Adrenal gland (tissue), 12 donors: Measurements from ENCODE around the gene DYNC1LI1. TPM values are rescaled to one million over a fixed set of nuclear protein-coding genes. Genes with fewer than 3 reads are reported as not detected.

Experiments used
- DNase-seq, 7 donors: peaks; one replicate each; pipeline ENCODE4 v3.0.0-alpha.2; 2019 to 2020
- H3K27ac ChIP-seq, 5 donors: fragments of 200-600 bp; sonication (generic) in 4 of 5; 1 replicate in 3 of 5; 2 replicates in 2 of 5; pipeline versions ENCODE4 v1.5.1 to v1.8.0; 2016 to 2020; ENCODE audit warnings: mild to moderate bottlenecking in 1 of 5
- H3K27me3 ChIP-seq: fragments of 200-600 bp; 2 replicates; pipeline ENCODE4 v1.8.0; 2021
- H3K36me3 ChIP-seq, 2 donors: fragments of 200-600 bp; replicated peaks in 1 of 2; 1 replicate in 1 of 2; 2 replicates in 1 of 2; pipeline versions ENCODE4 v1.5.1 to v1.8.0; 2018 to 2022
- H3K4me1 ChIP-seq, 2 donors: fragments of 200-600 bp; replicated peaks in 1 of 2; 1 replicate in 1 of 2; 2 replicates in 1 of 2; pipeline versions ENCODE4 v1.5.1 to v1.8.0; 2018 to 2021
- H3K4me3 ChIP-seq, 4 donors: fragments of 200-600 bp; sonication (generic) in 3 of 4; one replicate each; pipeline ENCODE4 v1.5.1; 2016 to 2018
- H3K9me3 ChIP-seq, 3 donors: fragments of 200-600 bp; sonication (generic) in 1 of 3; replicated peaks in 1 of 3; 1 replicate in 2 of 3; 2 replicates in 1 of 3; pipeline versions ENCODE4 v1.5.1 to v1.8.0; 2016 to 2021
- POLR2A ChIP-seq, 2 donors: fragments of 450-650 bp; IDR thresholded peaks; one replicate each; pipeline ENCODE4 v1.6.1; 2017; ENCODE audit warnings: antibody characterized with exemption in 2 of 2, mild to moderate bottlenecking in 2 of 2, moderate library complexity in 1 of 2
- WGBS, 4 donors: extraction: QIAGEN DNeasy Blood & Tissue Kit in 2 of 4; methylation state at CpG; one replicate each; pipeline versions ENCODE4 v1.1.5 to v1.1.7; 2013 to 2017; 5-methylcytosine and 5-hydroxymethylcytosine counted together
- intact Hi-C, 2 donors: fragments of 100-400 bp; cut with DNase I; formaldehyde crosslinking; loops; one replicate each; pipeline versions ENCODE4 v1.14.1 to v1.15.0; 2022 to 2023
- microRNA-seq, 3 donors: library from miRNA; unstranded; fragments of <30 nt; microRNA quantifications; one replicate each; pipeline ENCODE4, GENCODE V29; 2017 to 2020
- polyA plus RNA-seq, 3 donors: library from polyadenylated mRNA; stranded (reverse); fragments of 200-250 nt in 2 of 3; fragments of 350-450 nt in 1 of 3; fragmentation: Illumina TruSeq in 1 of 3; extraction: RNeasy Lipid Tissue Mini Kit (QIAGEN cat#74804) in 1 of 3; gene quantifications; one replicate each; pipeline ENCODE4 v1.2.3, GENCODE V29; 2013 to 2014
- small RNA-seq, 2 donors: library from RNA; depleted of rRNA; stranded (forward); fragments of <200 nt; gene quantifications; one replicate each; pipeline ENCODE3, GENCODE V24; 2016
- total RNA-seq, 9 donors: library from RNA; depleted of rRNA in 4 of 9; stranded (reverse); fragments of >200 nt in 4 of 9; fragments of 120-200 nt in 1 of 9; fragmentation: NEBNext Ultra II Directional in 1 of 9; extraction: Animal tissue kit (Norgen Biotek cat#: 25700) in 1 of 9; gene quantifications; one replicate each; pipeline versions ENCODE4 v1.1.0 to v1.2.4, GENCODE V29; 2013 to 2023
- TF ChIP-seq, protein P1 (sequence below), 6 experiments: fragments of 450-650 bp in 4 of 6; fragments of 200-600 bp in 2 of 6; sonication (generic) in 1 of 6; IDR thresholded peaks; 1 replicate in 5 of 6; 2 replicates in 1 of 6; pipeline versions ENCODE4 v1.5.1 to v1.8.0; 2016 to 2021; ENCODE audit warnings: antibody characterized with exemption in 6 of 6, mild to moderate bottlenecking in 2 of 6, moderate library complexity in 1 of 6
- donor health status: healthy with polysubstance abuse.
- donor health status: Bipolar disorder and iron deficiency.
- donor health status: DM: yes; HTN: yes; CAD: no.
- donor health status: DM: no; HTN: no; CAD: no.
- donor health status: DM: no; HTN: no; CAD: no.
- donor health status: DM: yes; HTN: yes; CAD: no.

The DYNC1LI1 gene
- total and polyA plus RNA-seq, 12 donors, result 9.8 to 63.7 (median 18.1) TPM

DNA sequence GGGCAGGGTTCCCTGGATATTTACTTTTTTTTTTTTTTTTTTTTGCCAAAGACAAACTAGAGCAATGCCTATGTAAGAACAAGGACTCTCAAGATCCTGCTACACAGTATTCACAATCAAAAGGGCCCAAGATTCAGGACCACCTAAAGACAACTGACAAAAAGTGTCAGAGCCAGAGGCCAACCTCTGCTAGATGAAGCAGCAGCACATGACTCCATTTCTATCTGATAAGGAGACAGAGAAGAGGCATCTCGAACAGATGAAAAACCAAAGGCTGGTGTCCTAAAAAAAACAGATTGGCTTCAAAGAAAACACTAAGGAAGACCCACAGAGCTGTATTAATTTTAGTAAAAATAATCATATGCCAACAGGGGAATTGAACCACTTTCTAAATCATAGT is 88.0 kb downstream of the DYNC1LI1 start:
- Histone ChIP-seq H3K4me3 (no peak overlapping the region), H3K9me3 (no peaks in the 10 kb centered on the region), H3K27ac (no peak overlapping the region), H3K4me1 (peaks cover 0 to 17% of the 10 kb centered on the region in 2 donors), H3K36me3 (peaks cover 0 to 6% of the 10 kb centered on the region in 2 donors), H3K27me3 (no peaks in the 10 kb centered on the region)
- WGBS, 4 donors, result 77 to 95% (median 93%) methylated on average over 1 of the region's 1 CpG
- no peak for TF ChIP-seq POLR2A (IDR thresholded peaks at IDR 0.05)
- TF ChIP-seq, protein P1, sequence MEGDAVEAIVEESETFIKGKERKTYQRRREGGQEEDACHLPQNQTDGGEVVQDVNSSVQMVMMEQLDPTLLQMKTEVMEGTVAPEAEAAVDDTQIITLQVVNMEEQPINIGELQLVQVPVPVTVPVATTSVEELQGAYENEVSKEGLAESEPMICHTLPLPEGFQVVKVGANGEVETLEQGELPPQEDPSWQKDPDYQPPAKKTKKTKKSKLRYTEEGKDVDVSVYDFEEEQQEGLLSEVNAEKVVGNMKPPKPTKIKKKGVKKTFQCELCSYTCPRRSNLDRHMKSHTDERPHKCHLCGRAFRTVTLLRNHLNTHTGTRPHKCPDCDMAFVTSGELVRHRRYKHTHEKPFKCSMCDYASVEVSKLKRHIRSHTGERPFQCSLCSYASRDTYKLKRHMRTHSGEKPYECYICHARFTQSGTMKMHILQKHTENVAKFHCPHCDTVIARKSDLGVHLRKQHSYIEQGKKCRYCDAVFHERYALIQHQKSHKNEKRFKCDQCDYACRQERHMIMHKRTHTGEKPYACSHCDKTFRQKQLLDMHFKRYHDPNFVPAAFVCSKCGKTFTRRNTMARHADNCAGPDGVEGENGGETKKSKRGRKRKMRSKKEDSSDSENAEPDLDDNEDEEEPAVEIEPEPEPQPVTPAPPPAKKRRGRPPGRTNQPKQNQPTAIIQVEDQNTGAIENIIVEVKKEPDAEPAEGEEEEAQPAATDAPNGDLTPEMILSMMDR (IDR thresholded peaks at IDR 0.05), result no peak
- DNase-seq, result no peak
- intact Hi-C loops, result no loop called here

DNA sequence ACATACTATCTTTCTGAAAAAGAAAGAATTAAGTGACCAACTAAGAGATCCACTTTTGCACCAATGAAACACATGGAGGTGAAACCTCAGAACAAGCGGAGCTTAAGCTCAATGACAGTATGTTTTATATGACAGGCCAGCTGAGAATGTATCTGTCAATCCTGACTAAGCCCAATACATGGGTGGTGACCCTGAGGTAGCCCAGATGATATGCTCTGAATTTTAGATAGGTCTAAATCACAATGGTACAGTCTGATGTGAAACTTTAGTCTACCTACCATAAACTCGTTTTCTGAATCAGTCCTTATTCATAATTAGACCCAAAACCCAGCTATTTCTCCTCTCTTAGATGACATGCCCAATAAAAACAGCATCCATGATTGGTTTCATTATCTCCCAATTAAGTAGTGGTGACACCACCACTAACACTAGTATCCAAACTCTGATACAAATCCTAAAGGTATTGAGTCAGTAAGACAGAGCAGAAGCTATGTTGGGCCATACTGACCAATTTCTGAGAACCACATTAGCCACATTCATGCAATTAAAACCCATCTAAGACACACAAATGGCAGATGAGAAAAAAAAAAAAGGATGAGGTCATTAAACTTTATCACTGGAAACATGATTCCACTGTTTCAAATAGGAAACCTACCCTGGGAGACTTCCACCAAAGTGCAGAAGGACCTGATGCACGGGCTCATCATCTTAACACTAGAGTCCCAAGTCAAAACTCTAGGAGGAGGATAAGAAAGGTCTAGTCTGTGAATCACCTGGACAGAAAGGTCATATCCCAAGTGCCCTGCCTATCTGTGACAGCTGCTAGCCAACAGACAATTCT is 88.6 kb downstream of the DYNC1LI1 start:
- no peak for DNase-seq
- no peak overlapping the region for H3K4me3 ChIP-seq
- H3K27me3 ChIP-seq, result no peaks in the 10 kb centered on the region
- peaks cover 0 to 6% of the 10 kb centered on the region in 2 donors for H3K36me3 ChIP-seq
- TF ChIP-seq POLR2A (IDR thresholded peaks at IDR 0.05), result no peak
- TF ChIP-seq, protein P1 (IDR thresholded peaks at IDR 0.05), result no peak
- 93 to 100% (median 97%) methylated on average over 3 of the region's 3 CpGs for WGBS, 4 donors
- H3K4me1 ChIP-seq, result peaks cover 0 to 17% of the 10 kb centered on the region in 2 donors
- intact Hi-C loops, result no loop called here
- H3K9me3 ChIP-seq, result no peaks in the 10 kb centered on the region
- H3K27ac ChIP-seq, result no peak overlapping the region

DNA sequence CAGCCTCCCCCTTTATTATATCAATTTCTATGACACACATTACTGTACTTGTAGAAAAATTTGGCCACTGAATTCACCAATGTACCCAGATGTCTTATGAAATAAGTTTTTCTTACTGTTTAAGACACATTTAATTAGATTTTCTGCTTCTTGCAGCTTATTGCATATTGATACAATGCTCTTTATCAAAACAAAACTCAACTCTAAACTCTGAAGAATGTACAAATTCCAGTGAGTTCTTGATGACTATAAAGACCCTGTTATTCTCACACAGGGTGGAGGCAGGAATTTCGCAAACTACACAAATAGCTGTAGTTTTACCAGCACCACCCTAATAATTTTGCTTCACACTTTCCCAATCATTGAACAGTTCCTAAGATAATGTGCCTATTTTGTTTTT is 90.1 kb downstream of the DYNC1LI1 start:
- Histone ChIP-seq H3K36me3 (peaks cover 0 to 6% of the 10 kb centered on the region in 2 donors), H3K4me1 (peaks cover 0 to 10% of the 10 kb centered on the region in 2 donors), H3K9me3 (no peaks in the 10 kb centered on the region), H3K4me3 (no peak overlapping the region), H3K27me3 (no peaks in the 10 kb centered on the region), H3K27ac (no peak overlapping the region)
- DNase-seq, result no peak
- WGBS, 4 donors, result 44 to 100% (median 94%) methylated on average over 1 of the region's 1 CpG
- intact Hi-C loops, result no loop called here
- TF ChIP-seq, protein P1 (IDR thresholded peaks at IDR 0.05), result no peak
- TF ChIP-seq POLR2A (IDR thresholded peaks at IDR 0.05), result no peak

Small RNA genes within 50 kb of the gene (microRNA-seq; reads per million reads assigned to microRNA genes)
- gene MIR548AY, result 0 reads per million in 3 donors

Small RNA genes within 50 kb of the gene (small RNA-seq; reads per million reads assigned to genes)
- gene MIR548AY, result 0 to 0.24 reads per million in 2 donors

Other genes with a start within 250 kb of the DYNC1LI1 start
- 10 to 100 TPM in 7 of 9 donors, 1 to 10 TPM in 2; 5.4 to 19.2 (median 11.4) TPM for gene CMTM7, start 179.0 kb downstream of the DYNC1LI1 start, total RNA-seq
- gene CMTM7, start 179.0 kb downstream of the DYNC1LI1 start, polyA plus RNA-seq, result 10 to 100 TPM; 13.8 to 16.5 (median 16.4) TPM
- 10 to 100 TPM; 33.7 to 62.5 (median 44.8) TPM for gene CMTM6, start 68.0 kb downstream of the DYNC1LI1 start, total RNA-seq
- 10 to 100 TPM; 13.5 to 32.0 (median 17.0) TPM for gene CMTM6, start 68.0 kb downstream of the DYNC1LI1 start, polyA plus RNA-seq
- gene CNOT10, start 114.3 kb upstream of the DYNC1LI1 start, total RNA-seq, result 10 to 100 TPM; 15.3 to 32.1 (median 24.6) TPM
- gene CNOT10, start 114.3 kb upstream of the DYNC1LI1 start, polyA plus RNA-seq, result 10 to 100 TPM; 20.4 to 28.6 (median 27.8) TPM
- gene TRIM71, start 247.1 kb upstream of the DYNC1LI1 start, total RNA-seq, result under 1 TPM in 4 of 9 donors, not detected in 5; 0.03 to 0.25 (median 0.17) TPM
- not detected for gene TRIM71, start 247.1 kb upstream of the DYNC1LI1 start, polyA plus RNA-seq